Measurements from ENCODE around the gene AMIGO2. TPM values are rescaled to one million over a fixed set of nuclear protein-coding genes. Genes with fewer than 3 reads are reported as not detected.
A peak's percentile ranks its signal among the peaks of the same experiment; 100 is the strongest.

The AMIGO2 gene
- total RNA-seq, 4 donors from 2014 or later: 4.5 to 6.7 (median 6.6) TPM

- Histone ChIP-seq H3K4me1 (peaks cover 6 to 80% (median 21%) of the 10 kb centered on the region in 4 donors), H3K27ac (peak overlapping the region; percentile 88 to 93 (median 88)), H3K36me3 (no peaks in the 10 kb centered on the region), H3K27me3 (peaks cover 10% of the 10 kb centered on the region), H3K9me3 (no peaks in the 10 kb centered on the region), H3K4me3 (no peak overlapping the region)
- intact Hi-C loops (cut with DNase I; ENCODE audit: low total_unique reads): no loop called here
- TF ChIP-seq POLR2AphosphoS5 (IDR thresholded peaks at IDR 0.05) (peak in 1 of 3 donors; percentile 35), CTCF (IDR thresholded peaks at IDR 0.05) (no peak)
- in situ Hi-C loops (cut with MboI; ENCODE audit: low pct_ligation_motif_present in 1 of 4, low pct_unique_long_range_greater_than_20kb in 1 of 4, low sequenced_read_pairs in 3 of 4): no loop called here
- 76 to 85% methylated on average over 7 of the region's 7 CpGs for WGBS, 2 donors (ENCODE audit: low coverage in 1 of 2)
- DNase-seq: no peak
Measured at GRCh38 chr12:47082796-47083621, 3.2 kb upstream of the AMIGO2 start.

- Histone ChIP-seq H3K4me1 (peaks cover 4 to 76% (median 21%) of the 10 kb centered on the region in 4 donors), H3K36me3 (no peaks in the 10 kb centered on the region), H3K4me3 (no peak overlapping the region), H3K9me3 (no peaks in the 10 kb centered on the region), H3K27ac (peak overlapping the region; percentile 88 to 93 (median 88)), H3K27me3 (peaks cover 12% of the 10 kb centered on the region)
- WGBS, 2 donors (ENCODE audit: low coverage in 1 of 2): 64 to 67% methylated on average over 3 of the region's 3 CpGs
- DNase-seq: no peak
- in situ Hi-C loops (cut with MboI; ENCODE audit: low pct_ligation_motif_present in 1 of 4, low pct_unique_long_range_greater_than_20kb in 1 of 4, low sequenced_read_pairs in 3 of 4): no loop called here
- TF ChIP-seq POLR2AphosphoS5 (IDR thresholded peaks at IDR 0.05) (no peak), EP300 (IDR thresholded peaks at IDR 0.05; ENCODE audit: low read depth) (no peak), CTCF (IDR thresholded peaks at IDR 0.05) (no peak), POLR2A (IDR thresholded peaks at IDR 0.05) (no peak)
- intact Hi-C loops (cut with DNase I; ENCODE audit: low total_unique reads): no loop called here
Measured at GRCh38 chr12:47082283-47082682, 2.5 kb upstream of the AMIGO2 start.

- no peaks in the 10 kb centered on the region for H3K36me3 ChIP-seq
- TF ChIP-seq EP300 (IDR thresholded peaks at IDR 0.05; ENCODE audit: low read depth) (no peak), POLR2A (IDR thresholded peaks at IDR 0.05) (no peak), CTCF (IDR thresholded peaks at IDR 0.05) (no peak), POLR2AphosphoS5 (IDR thresholded peaks at IDR 0.05) (peak in 2 of 3 donors; percentile 29 to 58)
- 17 to 50% methylated on average over 8 to 26 of the region's 26 CpGs for WGBS, 2 donors (ENCODE audit: low coverage in 1 of 2)
- H3K4me3 ChIP-seq: peak overlapping the region; percentile 62 to 82 (median 74)
- no peaks in the 10 kb centered on the region for H3K9me3 ChIP-seq
- peaks cover 0 to 62% (median 12%) of the 10 kb centered on the region in 4 donors for H3K4me1 ChIP-seq
- intact Hi-C loops (cut with DNase I; ENCODE audit: low total_unique reads) (no loop called here), in situ Hi-C loops (cut with MboI; ENCODE audit: low pct_ligation_motif_present in 1 of 4, low pct_unique_long_range_greater_than_20kb in 1 of 4, low sequenced_read_pairs in 3 of 4) (no loop called here)
- H3K27me3 ChIP-seq: peaks cover 12% of the 10 kb centered on the region
- peak; percentile 58 for DNase-seq
- H3K27ac ChIP-seq: peak overlapping the region; percentile 88 to 93 (median 88)
Measured at GRCh38 chr12:47080725-47081502, 1.2 kb upstream of the AMIGO2 start.
